HT-29 (cell line): ENCODE results near the gene UNC13D. TPM values are rescaled to one million over a fixed set of nuclear protein-coding genes. Genes with fewer than 3 reads are reported as not detected.

ENCODE experiments used
- DNase-seq: peaks from one replicate; pipeline ENCODE4 v3.0.0-alpha.2; 2015; ENCODE audit warnings: low spot score
- total RNA-seq: library from RNA; depleted of rRNA; stranded (reverse); fragments of >200 nt; shearing (Covaris generic); gene quantifications from 2 replicates; pipeline ENCODE4 v1.2.3, GENCODE V29; 2014

UNC13D gene
- total RNA-seq, 1 experiment from 2014 or later = 37.5 TPM

DNA sequence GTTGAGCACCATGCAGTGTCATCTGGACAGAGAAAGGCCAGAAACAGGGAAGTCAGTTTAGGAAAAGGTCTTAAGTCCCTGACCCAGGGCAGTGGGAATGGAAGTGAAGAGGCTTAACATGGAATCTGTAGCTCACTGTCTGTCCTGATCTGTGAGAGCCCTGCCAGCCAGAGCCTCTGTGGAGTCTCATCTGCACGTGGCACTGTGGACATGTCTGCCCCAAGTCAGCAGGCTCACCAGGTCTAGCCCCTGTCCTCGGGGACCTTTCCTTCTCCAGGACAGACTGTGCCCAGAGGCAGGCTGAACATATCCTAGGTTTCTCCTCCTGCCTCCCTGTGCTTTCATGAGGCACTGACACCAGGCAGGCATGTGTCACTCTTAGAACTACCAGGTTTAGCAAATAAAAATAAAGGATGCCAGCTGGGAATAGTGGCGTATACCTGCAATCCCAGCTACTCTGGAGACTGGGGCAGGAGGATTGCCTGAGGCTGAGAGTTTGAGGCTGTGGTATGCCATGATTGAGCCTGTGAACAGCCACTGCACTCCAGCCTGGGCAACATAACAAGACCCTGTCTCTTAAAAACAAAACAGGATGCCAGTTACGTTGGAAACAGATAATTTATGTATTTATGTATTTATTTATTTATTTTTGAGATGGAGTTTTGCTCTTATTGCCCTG lies 37.2 kb downstream of the UNC13D start:
- DNase-seq = no peak

DNA sequence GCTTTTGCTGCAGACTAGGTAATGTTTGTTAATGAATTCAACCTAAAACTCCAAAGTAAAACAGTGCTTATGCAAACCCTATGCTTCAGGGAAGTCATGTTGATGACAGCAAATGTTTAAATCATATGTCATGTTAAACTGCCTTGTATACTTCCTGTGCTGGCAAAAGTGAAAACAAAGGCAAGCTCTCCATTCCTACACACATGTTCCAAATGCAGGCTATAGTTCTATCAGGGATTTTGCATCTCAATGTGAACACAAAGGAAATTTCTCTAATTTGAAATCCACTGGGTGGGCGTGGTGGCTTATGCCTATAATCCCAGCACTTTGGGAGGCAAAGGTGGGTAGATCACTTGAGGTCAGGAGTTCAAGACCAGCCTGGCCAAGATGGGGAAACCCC lies 40.3 kb downstream of the UNC13D start:
- no peak for DNase-seq

- no peak for DNase-seq
Observed at GRCh38 chr17:75799402-75799801, 44.8 kb downstream of the UNC13D start.

DNA sequence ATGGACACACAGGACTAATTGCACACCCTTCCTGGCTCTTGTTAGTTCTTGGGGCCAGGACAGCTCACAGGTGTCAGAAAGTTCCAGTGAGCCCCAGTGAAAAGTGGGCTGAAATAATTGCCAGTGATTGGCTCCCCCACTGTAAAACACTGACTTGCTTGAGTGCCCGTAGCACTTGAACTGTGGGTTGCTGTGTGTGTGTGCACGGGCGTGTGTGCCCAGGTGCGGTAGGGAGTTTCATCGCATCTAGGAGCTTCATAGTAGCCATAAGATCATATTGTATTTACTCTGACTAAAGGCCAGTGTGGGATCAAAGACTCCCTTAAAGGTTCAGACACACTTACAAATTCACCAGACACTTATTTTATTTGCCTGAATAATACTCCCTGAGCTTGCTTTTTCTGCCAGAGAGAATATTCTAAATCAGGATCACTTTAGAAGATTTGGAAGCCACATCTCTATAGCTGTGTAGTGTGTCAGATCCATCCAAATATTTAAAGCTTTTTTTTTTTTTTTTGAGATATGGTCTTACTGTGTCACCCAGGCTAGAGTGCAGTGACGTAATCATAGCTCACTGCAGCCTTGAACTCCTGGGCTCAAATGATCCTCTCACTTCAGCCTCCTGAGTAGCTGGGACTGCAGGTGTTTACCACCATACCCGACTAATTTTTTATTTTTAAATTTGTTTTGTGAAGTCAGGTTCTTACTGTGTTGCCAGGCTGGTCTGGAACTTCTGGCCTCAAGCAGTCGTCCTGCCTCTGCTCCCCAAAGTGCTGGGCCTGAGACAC lies 48.2 kb downstream of the UNC13D start:
- no peak for DNase-seq

DNA sequence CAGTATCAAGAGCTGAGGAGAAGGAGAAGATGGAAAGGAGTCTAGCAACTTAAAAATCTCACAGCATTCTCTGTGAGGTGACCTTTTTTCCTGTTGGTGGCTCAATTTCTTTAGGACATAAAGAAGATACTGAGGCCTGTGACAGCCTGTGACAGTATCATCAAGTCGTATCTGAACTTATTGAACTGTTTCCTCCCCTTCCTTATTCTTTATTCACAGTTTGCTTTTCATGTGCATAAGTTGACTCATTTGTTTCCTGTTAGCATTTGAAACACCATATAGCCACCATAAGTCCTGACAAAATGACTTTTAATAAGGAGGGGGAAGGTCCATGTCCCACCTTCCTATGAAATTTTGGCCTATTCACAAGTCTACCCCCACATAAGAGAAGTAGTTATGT lies 50.7 kb downstream of the UNC13D start:
- no peak for DNase-seq

GRCh38 chr17:75791254-75791653 lies 53.0 kb downstream of the UNC13D start:
- DNase-seq = no peak

GRCh38 chr17:75785016-75785890 lies 59.0 kb downstream of the UNC13D start:
- peak; percentile 89 for DNase-seq

DNA sequence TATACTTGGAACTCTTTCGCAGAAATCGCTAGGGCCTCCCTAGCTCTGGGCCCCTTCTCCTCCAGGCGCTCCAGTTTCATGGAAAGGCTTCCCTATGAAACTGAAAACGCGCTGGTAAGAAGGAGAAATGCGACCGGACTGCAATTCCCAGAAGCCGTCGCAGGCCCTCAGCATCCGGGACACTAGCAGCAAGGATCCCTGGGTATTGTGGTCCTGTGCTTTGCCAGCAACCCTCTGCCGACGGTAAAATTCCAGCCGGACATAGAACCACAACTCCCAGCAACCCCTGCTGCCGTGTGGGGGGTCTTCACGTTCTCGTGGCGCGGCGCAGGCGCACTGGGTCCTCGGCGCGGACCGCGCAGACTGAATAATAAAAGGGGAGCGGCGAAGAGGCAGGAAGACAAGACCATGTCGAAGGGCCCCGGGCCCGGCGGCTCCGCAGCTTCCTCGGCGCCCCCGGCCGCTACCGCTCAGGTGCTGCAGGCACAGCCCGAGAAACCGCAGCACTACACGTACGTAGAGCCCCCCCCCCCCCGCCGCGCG lies 59.7 kb downstream of the UNC13D start, which contains the start of gene UNK:
Gene UNK (plus strand): TSS at position 334 of the 543 bp plus-strand sequence. CDS start 75 bp downstream, at position 409.
- DNase-seq = peak; percentile 99

- peak; percentile 22 for DNase-seq
Observed at GRCh38 chr17:75783803-75784472, 60.3 kb downstream of the UNC13D start.

DNA sequence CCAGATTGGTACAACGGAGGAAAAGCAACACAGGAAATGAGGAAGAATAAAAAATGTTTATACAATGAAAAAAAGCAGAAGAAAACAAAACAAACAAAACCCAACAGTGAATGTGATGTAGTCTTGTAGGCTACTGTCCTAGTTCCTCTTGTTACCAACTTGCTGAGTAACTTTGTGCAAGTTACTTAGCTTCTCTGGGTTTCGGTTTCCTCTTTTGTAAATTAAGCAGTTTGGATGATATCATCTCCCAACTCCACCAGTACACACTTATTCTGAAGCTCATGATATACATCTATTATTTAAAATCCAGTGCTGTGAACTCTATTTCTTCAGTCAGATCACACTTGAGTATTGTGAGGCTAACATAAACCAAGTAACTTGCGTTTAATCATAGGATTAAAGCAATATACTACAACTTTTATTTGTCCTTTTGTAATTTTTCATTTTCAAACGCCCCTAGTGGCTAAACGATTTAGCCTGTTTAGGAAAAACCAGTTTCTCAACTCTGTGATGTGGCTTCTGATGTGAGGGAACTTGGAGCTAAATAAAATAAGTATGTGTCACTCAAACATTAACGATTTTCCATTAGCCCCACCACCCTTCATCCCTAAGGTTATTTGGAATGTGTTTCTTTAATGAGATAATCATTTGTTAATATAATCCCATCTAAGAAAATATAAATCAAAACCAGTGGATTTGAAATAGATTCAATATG lies 61.0 kb downstream of the UNC13D start:
- peak; percentile 93 for DNase-seq

- no peak for DNase-seq
Observed at GRCh38 chr17:75779987-75780889, 64.0 kb downstream of the UNC13D start.

- DNase-seq = peak; percentile 99
Observed at GRCh38 chr17:75779250-75779986, 64.8 kb downstream of the UNC13D start.

DNA sequence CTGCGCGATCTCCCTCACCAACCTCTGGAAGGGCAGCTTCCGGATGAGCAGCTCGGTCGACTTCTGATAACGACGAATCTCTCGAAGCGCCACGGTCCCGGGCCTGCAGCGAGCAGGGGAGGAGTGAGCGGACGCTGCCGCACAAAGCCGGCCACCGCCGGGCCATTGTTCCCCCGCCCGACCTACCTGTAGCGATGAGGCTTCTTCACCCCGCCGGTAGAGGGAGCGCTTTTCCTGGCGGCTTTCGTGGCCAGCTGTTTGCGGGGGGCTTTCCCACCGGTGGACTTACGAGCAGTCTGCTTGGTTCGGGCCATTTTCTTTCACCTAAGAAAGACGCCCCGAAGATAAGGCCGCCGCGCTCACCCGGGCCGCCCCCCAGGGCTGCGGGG lies 65.3 kb downstream of the UNC13D start:
- DNase-seq = peak; percentile 61

DNA sequence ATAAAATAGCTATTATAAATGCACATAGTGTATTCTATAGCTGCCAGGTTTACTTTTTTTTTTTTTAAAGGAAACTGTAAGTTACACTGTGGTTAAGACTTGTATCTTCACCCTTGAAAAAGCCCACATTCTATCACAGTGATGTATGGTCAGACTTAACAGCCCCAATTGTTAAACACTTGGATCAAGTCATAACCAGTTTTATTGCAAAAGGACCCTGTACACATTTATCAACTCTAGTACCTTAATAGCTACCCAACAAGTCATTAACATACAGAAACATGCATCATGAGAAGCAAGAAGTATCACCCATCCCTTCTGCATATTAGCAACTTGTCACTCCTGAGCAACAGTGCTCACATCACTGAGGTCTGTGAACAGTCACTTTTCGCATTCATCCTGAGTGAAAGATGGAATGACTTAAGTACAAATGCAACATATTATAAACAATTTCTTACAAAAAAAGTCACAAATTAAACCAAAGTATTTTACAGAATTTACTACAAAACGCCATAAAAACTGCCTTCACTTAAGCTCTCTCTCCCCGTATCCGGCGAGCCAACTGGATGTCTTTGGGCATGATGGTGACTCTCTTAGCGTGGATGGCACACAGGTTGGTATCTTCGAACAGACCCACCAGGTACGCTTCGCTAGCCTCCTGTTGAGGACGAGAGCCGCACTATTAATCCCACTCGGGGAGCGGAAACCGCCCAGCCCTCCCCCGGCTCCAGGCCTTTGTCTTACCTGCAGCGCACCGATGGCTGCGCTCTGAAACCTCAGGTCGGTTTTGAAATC lies 65.9 kb downstream of the UNC13D start:
- peak; percentile 28 for DNase-seq

GRCh38 chr17:75777296-75777922 lies 66.8 kb downstream of the UNC13D start:
- DNase-seq = peak; percentile 24
